ENCODE measurements around the gene TMEM101.
"Not testable (repeated sequence)": the region's sequence is repeated elsewhere in the genome, so short reads cannot be mapped to it uniquely, and the experiment has no call there.

TMEM101 gene

GRCh38 chr17:44014437-44015172, at the start of gene TMEM101:
TMEM101 (minus strand) TSS chr17:44014963; CDS start chr17:44014952, 11 bp downstream.
- peak; percentile 79 for DNase-seq (ENCODE audit: low read depth)

- no peak for DNase-seq (ENCODE audit: low read depth)
Measured at GRCh38 chr17:44063704-44064639, 49.2 kb upstream of the TMEM101 start.

- DNase-seq (ENCODE audit: low read depth) = no peak
Measured at GRCh38 chr17:44062871-44063270, 48.1 kb upstream of the TMEM101 start.

- DNase-seq (ENCODE audit: low read depth) = no peak
Measured at GRCh38 chr17:44061446-44061845, 46.7 kb upstream of the TMEM101 start.

- no peak for DNase-seq (ENCODE audit: low read depth)
Measured at GRCh38 chr17:44059101-44059892, 44.5 kb upstream of the TMEM101 start.

- DNase-seq (ENCODE audit: low read depth) = no peak
Measured at GRCh38 chr17:44053125-44053872, 38.5 kb upstream of the TMEM101 start.

- no peak for DNase-seq (ENCODE audit: low read depth)
Measured at GRCh38 chr17:44049294-44050060, 34.7 kb upstream of the TMEM101 start.

- not testable (repeated sequence) for DNase-seq (ENCODE audit: low read depth)
Measured at GRCh38 chr17:44046893-44047292, 32.1 kb upstream of the TMEM101 start.

GRCh38 chr17:44045486-44045885, 30.7 kb upstream of the TMEM101 start:
- DNase-seq (ENCODE audit: low read depth) = no peak

GRCh38 chr17:44044071-44044470, 29.3 kb upstream of the TMEM101 start:
- DNase-seq (ENCODE audit: low read depth) = no peak

- DNase-seq (ENCODE audit: low read depth) = no peak
Measured at GRCh38 chr17:44043272-44043696, 28.5 kb upstream of the TMEM101 start.

- no peak for DNase-seq (ENCODE audit: low read depth)
Measured at GRCh38 chr17:44039829-44040635, 25.3 kb upstream of the TMEM101 start.

- DNase-seq (ENCODE audit: low read depth) = no peak
Measured at GRCh38 chr17:44038604-44039011, 23.8 kb upstream of the TMEM101 start.

- DNase-seq (ENCODE audit: low read depth) = no peak
Measured at GRCh38 chr17:44037471-44037870, 22.7 kb upstream of the TMEM101 start.

GRCh38 chr17:44034688-44035087, 19.9 kb upstream of the TMEM101 start:
- DNase-seq (ENCODE audit: low read depth) = not testable (repeated sequence)

- DNase-seq (ENCODE audit: low read depth) = no peak
Measured at GRCh38 chr17:44033861-44034408, 19.2 kb upstream of the TMEM101 start.

GRCh38 chr17:44030482-44030881, 15.7 kb upstream of the TMEM101 start:
- no peak for DNase-seq (ENCODE audit: low read depth)

GRCh38 chr17:44029736-44030135, 15.0 kb upstream of the TMEM101 start:
- DNase-seq (ENCODE audit: low read depth) = no peak

GRCh38 chr17:44024853-44025252, 10.1 kb upstream of the TMEM101 start:
- no peak for DNase-seq (ENCODE audit: low read depth)

All from activated T-helper 9 cell treated with anti-CD3 and anti-CD28 coated beads, Interleukin-2, amount 50 U/mL, for 16 hours (primary cell).